WERI-Rb-1 (cell line): ENCODE data around the gene KCND3.

Source experiments
- DNase-seq: peaks from one replicate; pipeline ENCODE4 v3.0.0-alpha.2; 2020
- H3K27ac ChIP-seq: fragments of 250-450 bp; sonication (Bioruptor Pico); 2 replicates; pipeline ENCODE4 v1.5.1; 2020; ENCODE audit warnings: mild to moderate bottlenecking, moderate library complexity
- H3K27me3 ChIP-seq: fragments of 250-450 bp; sonication (Bioruptor Pico); 2 replicates; pipeline ENCODE4 v1.5.1; 2021; ENCODE audit warnings: mild to moderate bottlenecking, low read depth, moderate library complexity; ENCODE audit not compliant: insufficient read depth, severe bottlenecking
- H3K36me3 ChIP-seq: fragments of 250-450 bp; sonication (Bioruptor Pico); 2 replicates; pipeline ENCODE4 v1.5.1; 2020; ENCODE audit warnings: mild to moderate bottlenecking, moderate library complexity
- H3K4me3 ChIP-seq: 2 replicates; pipeline ENCODE4 v1.5.1; 2011; ENCODE audit warnings: low read depth, mild to moderate bottlenecking, control low read depth, low read length
- H3K9me3 ChIP-seq: fragments of 250-450 bp; sonication (Bioruptor Pico); 2 replicates; pipeline ENCODE4 v1.5.1; 2021; ENCODE audit warnings: mild to moderate bottlenecking, moderate library complexity; ENCODE audit not compliant: severe bottlenecking
- TF ChIP-seq, protein P1 (sequence below): IDR thresholded peaks from 2 replicates; pipeline ENCODE4 v1.5.1; 2011; ENCODE audit warnings: low read depth, mild to moderate bottlenecking, control low read depth, inconsistent platforms, low read length

The KCND3 gene

DNA sequence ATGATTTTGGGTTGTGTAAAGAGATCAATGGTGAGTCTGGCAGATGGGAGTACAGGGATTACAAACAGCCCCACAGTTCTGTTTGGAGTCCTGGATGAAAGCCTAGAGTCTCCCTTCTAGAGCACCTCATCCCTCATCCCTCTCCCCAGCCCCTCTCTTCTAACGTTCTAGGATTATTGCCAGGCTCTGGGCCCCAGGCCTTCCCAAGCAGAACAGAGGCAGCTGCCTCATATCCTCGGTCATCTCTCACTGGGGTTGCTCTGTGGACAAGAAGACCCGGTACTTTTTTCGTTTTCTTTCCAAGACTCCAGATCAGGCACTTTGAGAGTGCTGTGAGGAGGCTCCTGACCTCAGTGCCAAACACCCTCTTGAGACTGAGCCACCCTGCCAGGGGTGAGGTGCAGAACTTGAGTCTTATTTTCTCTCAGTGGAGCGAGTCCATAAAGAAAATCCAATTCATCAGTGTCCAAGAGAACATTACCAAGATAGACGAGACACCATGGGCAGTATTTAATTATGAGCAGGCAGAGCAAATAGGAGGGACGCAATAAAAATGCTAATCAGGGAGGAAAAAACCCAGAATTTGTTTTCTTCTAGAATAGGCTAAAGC is 17.1 kb upstream of the KCND3 start:
- H3K9me3 ChIP-seq = no peaks in the 10 kb centered on the region
- no peaks in the 10 kb centered on the region for H3K27me3 ChIP-seq
- no peak for DNase-seq

DNA sequence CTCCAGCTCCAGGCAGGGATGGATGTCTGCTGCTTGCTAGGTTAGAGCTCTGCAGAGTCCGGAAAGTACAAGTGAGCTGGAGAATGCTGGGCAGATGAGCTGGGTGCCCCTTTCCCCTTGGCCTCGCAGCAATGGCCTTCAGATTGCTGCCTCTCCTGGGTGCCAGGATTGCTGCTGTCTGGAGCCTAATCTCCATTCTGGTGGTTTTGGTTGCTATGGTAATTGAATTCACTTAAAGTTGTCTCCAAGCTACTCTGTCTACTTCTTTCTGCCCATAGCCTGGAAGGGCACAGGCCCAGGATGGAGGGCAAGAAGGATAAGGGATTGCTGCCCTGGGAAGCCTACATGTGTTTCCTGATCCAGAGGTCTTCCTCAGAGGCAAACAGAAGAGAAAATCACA is 14.6 kb upstream of the KCND3 start:
- Histone ChIP-seq H3K4me3 (no peak overlapping the region), H3K36me3 (no peaks in the 10 kb centered on the region), H3K27me3 (peaks cover 7% of the 10 kb centered on the region), H3K9me3 (no peaks in the 10 kb centered on the region), H3K27ac (no peak overlapping the region)
- TF ChIP-seq, protein P1, sequence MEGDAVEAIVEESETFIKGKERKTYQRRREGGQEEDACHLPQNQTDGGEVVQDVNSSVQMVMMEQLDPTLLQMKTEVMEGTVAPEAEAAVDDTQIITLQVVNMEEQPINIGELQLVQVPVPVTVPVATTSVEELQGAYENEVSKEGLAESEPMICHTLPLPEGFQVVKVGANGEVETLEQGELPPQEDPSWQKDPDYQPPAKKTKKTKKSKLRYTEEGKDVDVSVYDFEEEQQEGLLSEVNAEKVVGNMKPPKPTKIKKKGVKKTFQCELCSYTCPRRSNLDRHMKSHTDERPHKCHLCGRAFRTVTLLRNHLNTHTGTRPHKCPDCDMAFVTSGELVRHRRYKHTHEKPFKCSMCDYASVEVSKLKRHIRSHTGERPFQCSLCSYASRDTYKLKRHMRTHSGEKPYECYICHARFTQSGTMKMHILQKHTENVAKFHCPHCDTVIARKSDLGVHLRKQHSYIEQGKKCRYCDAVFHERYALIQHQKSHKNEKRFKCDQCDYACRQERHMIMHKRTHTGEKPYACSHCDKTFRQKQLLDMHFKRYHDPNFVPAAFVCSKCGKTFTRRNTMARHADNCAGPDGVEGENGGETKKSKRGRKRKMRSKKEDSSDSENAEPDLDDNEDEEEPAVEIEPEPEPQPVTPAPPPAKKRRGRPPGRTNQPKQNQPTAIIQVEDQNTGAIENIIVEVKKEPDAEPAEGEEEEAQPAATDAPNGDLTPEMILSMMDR = no peak
- no peak for DNase-seq

More for the DNA sequence above, 17.1 kb upstream of the KCND3 start:
- Histone ChIP-seq H3K4me3 (no peak overlapping the region), H3K27ac (no peak overlapping the region), H3K36me3 (no peaks in the 10 kb centered on the region)
- TF ChIP-seq, protein P1 = no peak

DNA sequence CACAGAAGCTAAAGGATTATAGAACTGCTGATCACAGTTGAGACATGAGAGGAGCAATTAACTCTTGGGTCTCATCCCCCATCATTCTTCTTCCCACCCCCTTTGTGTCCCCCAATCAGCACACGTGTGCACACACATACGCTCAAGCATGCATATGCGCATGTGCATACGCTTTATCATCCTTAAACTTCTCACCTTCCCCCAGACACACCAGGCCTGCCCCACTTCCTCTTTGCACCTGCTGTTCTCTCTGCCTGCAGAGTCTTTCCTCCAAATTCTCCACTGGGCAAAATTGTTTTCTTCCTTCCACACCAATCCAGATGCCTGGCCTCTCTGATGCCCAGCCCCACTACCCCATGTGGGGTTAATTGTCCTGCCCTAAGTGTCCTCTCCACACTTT is 13.0 kb upstream of the KCND3 start:
- Histone ChIP-seq H3K9me3 (no peaks in the 10 kb centered on the region), H3K27me3 (peaks cover 7% of the 10 kb centered on the region), H3K27ac (no peak overlapping the region), H3K36me3 (no peaks in the 10 kb centered on the region), H3K4me3 (no peak overlapping the region)
- no peak for DNase-seq
- TF ChIP-seq, protein P1 = no peak

DNA sequence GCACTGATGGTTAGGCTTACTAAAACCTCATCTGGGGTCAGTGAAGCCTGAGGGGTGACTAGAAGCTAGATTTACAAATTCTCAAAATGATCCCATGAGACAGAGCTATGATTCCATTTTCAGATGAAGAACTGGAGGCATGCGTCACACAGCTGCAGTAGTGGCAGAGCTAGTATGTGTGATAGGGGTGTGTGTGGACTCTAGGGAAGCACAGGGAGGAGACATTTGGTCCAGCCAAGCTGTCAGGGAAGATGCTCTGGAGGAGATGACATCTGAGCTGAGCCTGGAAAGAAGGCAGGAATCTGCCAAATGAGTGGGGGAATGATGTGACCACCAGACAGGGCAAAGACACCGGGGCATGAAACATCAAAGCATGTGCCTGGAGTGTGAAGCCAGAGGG is 12.0 kb upstream of the KCND3 start:
- H3K9me3 ChIP-seq = no peaks in the 10 kb centered on the region
- TF ChIP-seq, protein P1 = no peak
- no peak overlapping the region for H3K4me3 ChIP-seq
- H3K27ac ChIP-seq = no peak overlapping the region
- peaks cover 7% of the 10 kb centered on the region for H3K27me3 ChIP-seq
- H3K36me3 ChIP-seq = no peaks in the 10 kb centered on the region
- DNase-seq = no peak

DNA sequence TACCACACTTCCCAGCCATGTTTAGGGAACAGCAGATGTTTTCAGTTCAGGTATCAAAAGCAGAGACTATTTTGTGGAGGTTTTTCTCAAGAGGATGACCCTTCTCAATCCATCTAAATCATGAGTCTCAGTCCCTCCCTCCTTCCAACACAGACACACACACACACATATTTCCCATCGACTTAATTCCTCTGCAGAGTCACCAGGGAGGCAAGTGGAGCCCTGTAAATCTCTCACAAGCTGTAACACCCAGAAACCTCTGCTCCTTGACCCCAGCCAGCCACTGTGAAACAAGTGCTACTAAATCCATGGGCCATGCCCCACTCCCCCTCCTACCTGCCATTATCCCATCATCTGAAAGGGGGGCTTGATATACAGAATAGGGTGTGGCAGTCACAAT is 10.6 kb upstream of the KCND3 start:
- Histone ChIP-seq H3K27me3 (peaks cover 7% of the 10 kb centered on the region), H3K36me3 (no peaks in the 10 kb centered on the region), H3K27ac (no peak overlapping the region), H3K4me3 (no peak overlapping the region), H3K9me3 (no peaks in the 10 kb centered on the region)
- TF ChIP-seq, protein P1 = no peak
- no peak for DNase-seq

DNA sequence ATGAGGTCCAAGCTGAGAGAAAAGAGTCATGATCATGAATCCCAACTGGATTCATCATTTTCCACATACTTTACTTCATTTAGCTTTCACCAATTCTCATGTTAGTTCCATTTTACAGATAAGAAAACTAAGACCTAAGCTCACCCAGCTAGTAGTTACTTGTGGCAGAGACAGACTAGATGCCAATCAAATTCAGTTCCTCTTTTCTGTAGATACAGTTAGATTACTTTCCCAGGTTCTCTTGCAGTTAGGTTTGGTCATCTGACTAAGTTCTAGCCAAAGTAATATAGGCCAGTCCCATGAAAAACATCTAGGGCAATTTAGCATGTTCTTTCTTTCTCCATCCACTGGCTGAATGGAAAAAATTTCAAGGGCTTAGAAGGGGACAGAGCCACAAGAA is 8.9 kb upstream of the KCND3 start:
- DNase-seq = no peak
- Histone ChIP-seq H3K9me3 (no peaks in the 10 kb centered on the region), H3K27me3 (peaks cover 7% of the 10 kb centered on the region), H3K36me3 (no peaks in the 10 kb centered on the region), H3K27ac (no peak overlapping the region), H3K4me3 (no peak overlapping the region)
- TF ChIP-seq, protein P1 = no peak
